GM18909 (cell line): ENCODE measurements around the gene MEF2B.
"Not testable (repeated sequence)": the region's sequence is repeated elsewhere in the genome, so short reads cannot be mapped to it uniquely, and the experiment has no call there.

ENCODE experiments used
- ATAC-seq: cut with Tn5 transposase; IDR thresholded peaks from one replicate; pipeline ENCODE4 v1.9.1; 2021; ENCODE audit warnings: mild to moderate bottlenecking; ENCODE audit not compliant: unreplicated experiment, poor library complexity

Gene MEF2B

GRCh38 chr19:19201697-19202630 is 31.9 kb upstream of the MEF2B start:
- ATAC-seq, result no peak

- no peak for ATAC-seq
These were observed 23.9 kb upstream of the MEF2B start for GRCh38 chr19:19193926-19194325.

- no peak for ATAC-seq
These were observed 22.9 kb upstream of the MEF2B start for GRCh38 chr19:19192910-19193423.

- ATAC-seq, result peak; percentile 89
These were observed 22.2 kb upstream of the MEF2B start, which contains the start of the genes BORCS8 and RFXANK for GRCh38 chr19:19192078-19192882. Gene BORCS8 (minus strand): TSS chr19:19192152. CDS start chr19:19192117, 35 bp downstream. Gene RFXANK (plus strand): TSS chr19:19192258. CDS start chr19:19193947, 1,689 bp downstream.

GRCh38 chr19:19191768-19192077 is 21.7 kb upstream of the MEF2B start:
- no peak for ATAC-seq

- no peak for ATAC-seq
These were observed 16.7 kb upstream of the MEF2B start for GRCh38 chr19:19186742-19187141.

- ATAC-seq, result no peak
These were observed 16.0 kb upstream of the MEF2B start for GRCh38 chr19:19185853-19186740.

- no peak for ATAC-seq
These were observed 11.5 kb upstream of the MEF2B start for GRCh38 chr19:19181488-19181998.

- no peak for ATAC-seq
These were observed 9.7 kb upstream of the MEF2B start for GRCh38 chr19:19179548-19180441.

GRCh38 chr19:19176950-19177349 is 6.9 kb upstream of the MEF2B start:
- no peak for ATAC-seq

GRCh38 chr19:19173243-19173642 is 3.2 kb upstream of the MEF2B start:
- ATAC-seq, result not testable (repeated sequence)

- ATAC-seq, result no peak
These were observed 1.9 kb upstream of the MEF2B start for GRCh38 chr19:19171821-19172532.

- ATAC-seq, result no peak
These were observed 1.0 kb upstream of the MEF2B start for GRCh38 chr19:19170873-19171672.

GRCh38 chr19:19169236-19170052 is 619 bp downstream of the MEF2B start:
- peak; percentile 4 for ATAC-seq

GRCh38 chr19:19167612-19168011 is 2.5 kb downstream of the MEF2B start:
- no peak for ATAC-seq

GRCh38 chr19:19165396-19165795 is 4.7 kb downstream of the MEF2B start:
- no peak for ATAC-seq

GRCh38 chr19:19162495-19162894 is 7.6 kb downstream of the MEF2B start:
- ATAC-seq, result no peak
